Ovary (tissue), 3 donors: ENCODE measurements around the gene PDXK.

Experiments
- EP300 ChIP-seq: sonication (generic); formaldehyde crosslinking; IDR thresholded peaks from one replicate; pipeline ENCODE4 v1.6.1; 2017; ENCODE audit warnings: antibody characterized with exemption
- POLR2A ChIP-seq: fragments of 450-650 bp; IDR thresholded peaks from one replicate; pipeline ENCODE4 v1.6.1; 2017; ENCODE audit warnings: antibody characterized with exemption, mild to moderate bottlenecking, moderate library complexity
- TF ChIP-seq, protein P1 (sequence below), 3 donors: fragments of 450-650 bp in 2 of 3; fragments of 200-600 bp in 1 of 3; IDR thresholded peaks; one replicate each; pipeline versions ENCODE4 v1.5.1 to v1.8.0; 2016 to 2022; ENCODE audit warnings: antibody characterized with exemption in 3 of 3, mild to moderate bottlenecking in 1 of 3
- donor health status: DM: no; HTN: no; CAD: no.

DNA sequence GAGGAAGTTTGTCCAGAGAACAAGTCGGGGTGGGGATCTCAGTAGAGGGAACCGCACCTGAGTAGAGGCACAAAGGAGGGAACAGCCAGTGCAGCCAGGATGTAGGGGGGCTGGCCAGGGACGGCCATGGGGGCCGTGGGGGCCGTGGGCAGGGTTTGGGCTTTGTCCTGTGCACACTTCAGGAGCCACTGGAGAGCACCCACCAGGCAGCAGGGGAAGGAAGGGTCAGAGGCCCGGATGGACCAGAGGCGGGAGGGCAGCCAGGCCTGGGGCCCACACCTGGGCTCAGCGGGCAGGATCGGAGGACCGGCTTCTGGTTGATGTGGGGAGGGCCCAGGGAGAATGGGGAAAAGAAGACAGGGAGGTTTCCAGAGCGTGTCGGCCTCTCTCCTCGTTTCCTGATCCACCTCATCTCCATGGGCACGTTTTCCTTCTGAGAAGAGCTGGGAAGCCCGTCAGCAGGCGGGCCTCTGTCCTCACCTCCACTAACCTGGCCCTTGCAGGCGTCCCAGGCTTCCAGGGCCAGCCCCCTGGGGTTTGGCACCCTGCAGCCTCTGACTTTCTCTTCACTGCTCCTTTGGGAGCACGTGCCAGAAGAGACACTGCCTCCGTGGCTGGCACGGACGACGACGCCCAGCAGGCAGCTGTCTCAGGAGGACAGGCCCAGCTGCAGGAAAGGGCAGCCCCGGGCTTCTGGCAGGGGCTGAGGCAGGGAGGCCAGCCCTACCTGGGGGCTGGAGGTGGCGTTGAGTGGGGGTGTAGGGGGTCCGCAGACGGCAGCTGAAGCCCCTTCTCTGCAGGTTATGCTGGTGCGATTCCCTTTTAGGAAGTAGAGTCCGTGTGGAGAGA lies 16.8 kb upstream of the PDXK start:
- TF ChIP-seq EP300 (no peak), POLR2A (no peak)
- TF ChIP-seq, protein P1, sequence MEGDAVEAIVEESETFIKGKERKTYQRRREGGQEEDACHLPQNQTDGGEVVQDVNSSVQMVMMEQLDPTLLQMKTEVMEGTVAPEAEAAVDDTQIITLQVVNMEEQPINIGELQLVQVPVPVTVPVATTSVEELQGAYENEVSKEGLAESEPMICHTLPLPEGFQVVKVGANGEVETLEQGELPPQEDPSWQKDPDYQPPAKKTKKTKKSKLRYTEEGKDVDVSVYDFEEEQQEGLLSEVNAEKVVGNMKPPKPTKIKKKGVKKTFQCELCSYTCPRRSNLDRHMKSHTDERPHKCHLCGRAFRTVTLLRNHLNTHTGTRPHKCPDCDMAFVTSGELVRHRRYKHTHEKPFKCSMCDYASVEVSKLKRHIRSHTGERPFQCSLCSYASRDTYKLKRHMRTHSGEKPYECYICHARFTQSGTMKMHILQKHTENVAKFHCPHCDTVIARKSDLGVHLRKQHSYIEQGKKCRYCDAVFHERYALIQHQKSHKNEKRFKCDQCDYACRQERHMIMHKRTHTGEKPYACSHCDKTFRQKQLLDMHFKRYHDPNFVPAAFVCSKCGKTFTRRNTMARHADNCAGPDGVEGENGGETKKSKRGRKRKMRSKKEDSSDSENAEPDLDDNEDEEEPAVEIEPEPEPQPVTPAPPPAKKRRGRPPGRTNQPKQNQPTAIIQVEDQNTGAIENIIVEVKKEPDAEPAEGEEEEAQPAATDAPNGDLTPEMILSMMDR (IDR thresholded peaks at IDR 0.05), result no peak
